Measurements from ENCODE around the gene CHD8. TPM values are rescaled to one million over a fixed set of nuclear protein-coding genes. Genes with fewer than 3 reads are reported as not detected.
A peak's percentile ranks its signal among the peaks of the same experiment; 100 is the strongest.

CHD8 gene
- total and polyA plus RNA-seq, 2 of the 13 experiments (the other 11 are each of a cell fraction or from before 2014, with no cell fraction given), result 35.1 to 79.6 TPM

DNA sequence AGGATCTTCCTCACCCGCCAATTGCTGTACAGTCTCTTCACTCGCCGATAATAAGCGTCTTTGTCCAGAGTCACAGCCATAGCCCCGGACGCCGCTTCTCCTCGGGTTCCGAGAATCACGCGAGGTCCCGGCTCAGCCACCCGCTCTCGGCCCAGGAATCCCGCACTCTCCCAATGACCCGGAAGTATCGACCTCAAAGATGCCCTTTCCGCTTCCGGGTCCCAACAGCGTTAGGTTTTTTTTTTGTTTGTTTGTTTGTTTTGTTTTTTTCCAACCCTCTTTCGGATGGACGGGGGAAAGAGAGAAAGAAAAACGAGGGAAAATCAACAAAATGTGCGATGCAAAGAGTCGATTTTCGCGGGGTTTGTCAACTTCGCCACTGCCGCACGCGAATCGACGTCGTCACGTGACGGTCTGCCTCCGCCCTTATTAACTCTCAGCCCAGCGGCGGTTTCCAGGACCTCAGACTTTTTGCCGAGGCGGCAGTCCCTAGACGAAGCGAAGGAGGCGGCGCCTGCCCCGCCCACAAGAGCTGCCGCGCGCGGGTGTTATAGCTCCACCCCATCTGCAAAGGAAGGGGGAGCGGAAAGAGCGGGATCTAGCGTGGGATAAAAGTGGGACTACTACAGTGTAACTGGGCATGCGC lies 72.0 kb downstream of the CHD8 start, which contains the start of gene SUPT16H (continued):
- TF ChIP-seq, protein P1, sequence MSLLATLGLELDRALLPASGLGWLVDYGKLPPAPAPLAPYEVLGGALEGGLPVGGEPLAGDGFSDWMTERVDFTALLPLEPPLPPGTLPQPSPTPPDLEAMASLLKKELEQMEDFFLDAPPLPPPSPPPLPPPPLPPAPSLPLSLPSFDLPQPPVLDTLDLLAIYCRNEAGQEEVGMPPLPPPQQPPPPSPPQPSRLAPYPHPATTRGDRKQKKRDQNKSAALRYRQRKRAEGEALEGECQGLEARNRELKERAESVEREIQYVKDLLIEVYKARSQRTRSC (CRISPR knock-in tag; IDR thresholded peaks at IDR 0.05; ENCODE audit: low read depth), result no peak
- TF ChIP-seq ZNF775 (CRISPR knock-in tag; IDR thresholded peaks at IDR 0.05; ENCODE audit: borderline replicate concordance) (no peak), ZFP1 (CRISPR knock-in tag; IDR thresholded peaks at IDR 0.05) (no peak; the same call in 1 of the 2 replicates), RAD21 (CRISPR knock-in tag; IDR thresholded peaks at IDR 0.05) (peak; percentile 46; the same call in 1 of the 2 replicates), DNMT1 (CRISPR knock-in tag; IDR thresholded peaks at IDR 0.05) (peak; percentile 82; the same call in 1 of the 2 replicates), MEIS2 (CRISPR knock-in tag; IDR thresholded peaks at IDR 0.05) (no peak), GATAD1 (CRISPR knock-in tag; IDR thresholded peaks at IDR 0.05) (peak; percentile 96), ZNF235 (CRISPR knock-in tag; IDR thresholded peaks at IDR 0.05; ENCODE audit: borderline replicate concordance) (peak; percentile 56), FLYWCH1 (CRISPR knock-in tag; IDR thresholded peaks at IDR 0.05) (peak; percentile 75; the same call in 1 of the 2 replicates), FOXA1 (IDR thresholded peaks at IDR 0.05) (no peak), FOXA1 (CRISPR knock-in tag; IDR thresholded peaks at IDR 0.05) (peak; percentile 55; the same call in 1 of the 2 replicates), IKZF1 (IDR thresholded peaks at IDR 0.05) (no peak)
- TF ChIP-seq, protein P2, sequence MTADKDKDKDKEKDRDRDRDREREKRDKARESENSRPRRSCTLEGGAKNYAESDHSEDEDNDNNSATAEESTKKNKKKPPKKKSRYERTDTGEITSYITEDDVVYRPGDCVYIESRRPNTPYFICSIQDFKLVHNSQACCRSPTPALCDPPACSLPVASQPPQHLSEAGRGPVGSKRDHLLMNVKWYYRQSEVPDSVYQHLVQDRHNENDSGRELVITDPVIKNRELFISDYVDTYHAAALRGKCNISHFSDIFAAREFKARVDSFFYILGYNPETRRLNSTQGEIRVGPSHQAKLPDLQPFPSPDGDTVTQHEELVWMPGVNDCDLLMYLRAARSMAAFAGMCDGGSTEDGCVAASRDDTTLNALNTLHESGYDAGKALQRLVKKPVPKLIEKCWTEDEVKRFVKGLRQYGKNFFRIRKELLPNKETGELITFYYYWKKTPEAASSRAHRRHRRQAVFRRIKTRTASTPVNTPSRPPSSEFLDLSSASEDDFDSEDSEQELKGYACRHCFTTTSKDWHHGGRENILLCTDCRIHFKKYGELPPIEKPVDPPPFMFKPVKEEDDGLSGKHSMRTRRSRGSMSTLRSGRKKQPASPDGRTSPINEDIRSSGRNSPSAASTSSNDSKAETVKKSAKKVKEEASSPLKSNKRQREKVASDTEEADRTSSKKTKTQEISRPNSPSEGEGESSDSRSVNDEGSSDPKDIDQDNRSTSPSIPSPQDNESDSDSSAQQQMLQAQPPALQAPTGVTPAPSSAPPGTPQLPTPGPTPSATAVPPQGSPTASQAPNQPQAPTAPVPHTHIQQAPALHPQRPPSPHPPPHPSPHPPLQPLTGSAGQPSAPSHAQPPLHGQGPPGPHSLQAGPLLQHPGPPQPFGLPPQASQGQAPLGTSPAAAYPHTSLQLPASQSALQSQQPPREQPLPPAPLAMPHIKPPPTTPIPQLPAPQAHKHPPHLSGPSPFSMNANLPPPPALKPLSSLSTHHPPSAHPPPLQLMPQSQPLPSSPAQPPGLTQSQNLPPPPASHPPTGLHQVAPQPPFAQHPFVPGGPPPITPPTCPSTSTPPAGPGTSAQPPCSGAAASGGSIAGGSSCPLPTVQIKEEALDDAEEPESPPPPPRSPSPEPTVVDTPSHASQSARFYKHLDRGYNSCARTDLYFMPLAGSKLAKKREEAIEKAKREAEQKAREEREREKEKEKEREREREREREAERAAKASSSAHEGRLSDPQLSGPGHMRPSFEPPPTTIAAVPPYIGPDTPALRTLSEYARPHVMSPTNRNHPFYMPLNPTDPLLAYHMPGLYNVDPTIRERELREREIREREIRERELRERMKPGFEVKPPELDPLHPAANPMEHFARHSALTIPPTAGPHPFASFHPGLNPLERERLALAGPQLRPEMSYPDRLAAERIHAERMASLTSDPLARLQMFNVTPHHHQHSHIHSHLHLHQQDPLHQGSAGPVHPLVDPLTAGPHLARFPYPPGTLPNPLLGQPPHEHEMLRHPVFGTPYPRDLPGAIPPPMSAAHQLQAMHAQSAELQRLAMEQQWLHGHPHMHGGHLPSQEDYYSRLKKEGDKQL (CRISPR knock-in tag; IDR thresholded peaks at IDR 0.05; ENCODE audit: low read depth), result no peak
- TF ChIP-seq, protein P3, sequence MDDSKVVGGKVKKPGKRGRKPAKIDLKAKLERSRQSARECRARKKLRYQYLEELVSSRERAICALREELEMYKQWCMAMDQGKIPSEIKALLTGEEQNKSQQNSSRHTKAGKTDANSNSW (CRISPR knock-in tag; IDR thresholded peaks at IDR 0.05; ENCODE audit: borderline replicate concordance), result no peak; the same call in 1 of the 2 replicates
- TF ChIP-seq, protein P4, sequence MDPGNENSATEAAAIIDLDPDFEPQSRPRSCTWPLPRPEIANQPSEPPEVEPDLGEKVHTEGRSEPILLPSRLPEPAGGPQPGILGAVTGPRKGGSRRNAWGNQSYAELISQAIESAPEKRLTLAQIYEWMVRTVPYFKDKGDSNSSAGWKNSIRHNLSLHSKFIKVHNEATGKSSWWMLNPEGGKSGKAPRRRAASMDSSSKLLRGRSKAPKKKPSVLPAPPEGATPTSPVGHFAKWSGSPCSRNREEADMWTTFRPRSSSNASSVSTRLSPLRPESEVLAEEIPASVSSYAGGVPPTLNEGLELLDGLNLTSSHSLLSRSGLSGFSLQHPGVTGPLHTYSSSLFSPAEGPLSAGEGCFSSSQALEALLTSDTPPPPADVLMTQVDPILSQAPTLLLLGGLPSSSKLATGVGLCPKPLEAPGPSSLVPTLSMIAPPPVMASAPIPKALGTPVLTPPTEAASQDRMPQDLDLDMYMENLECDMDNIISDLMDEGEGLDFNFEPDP (CRISPR knock-in tag; conservative IDR thresholded peaks at IDR 0.05), result no peak
- TF ChIP-seq, protein P5, sequence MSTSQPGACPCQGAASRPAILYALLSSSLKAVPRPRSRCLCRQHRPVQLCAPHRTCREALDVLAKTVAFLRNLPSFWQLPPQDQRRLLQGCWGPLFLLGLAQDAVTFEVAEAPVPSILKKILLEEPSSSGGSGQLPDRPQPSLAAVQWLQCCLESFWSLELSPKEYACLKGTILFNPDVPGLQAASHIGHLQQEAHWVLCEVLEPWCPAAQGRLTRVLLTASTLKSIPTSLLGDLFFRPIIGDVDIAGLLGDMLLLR (CRISPR knock-in tag; IDR thresholded peaks at IDR 0.05), result no peak
- TF ChIP-seq, protein P6, sequence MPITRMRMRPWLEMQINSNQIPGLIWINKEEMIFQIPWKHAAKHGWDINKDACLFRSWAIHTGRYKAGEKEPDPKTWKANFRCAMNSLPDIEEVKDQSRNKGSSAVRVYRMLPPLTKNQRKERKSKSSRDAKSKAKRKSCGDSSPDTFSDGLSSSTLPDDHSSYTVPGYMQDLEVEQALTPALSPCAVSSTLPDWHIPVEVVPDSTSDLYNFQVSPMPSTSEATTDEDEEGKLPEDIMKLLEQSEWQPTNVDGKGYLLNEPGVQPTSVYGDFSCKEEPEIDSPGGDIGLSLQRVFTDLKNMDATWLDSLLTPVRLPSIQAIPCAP (CRISPR knock-in tag; IDR thresholded peaks at IDR 0.05; ENCODE audit: low read depth), result no peak; the same call in 1 of the 2 replicates
- TF ChIP-seq, protein P7, sequence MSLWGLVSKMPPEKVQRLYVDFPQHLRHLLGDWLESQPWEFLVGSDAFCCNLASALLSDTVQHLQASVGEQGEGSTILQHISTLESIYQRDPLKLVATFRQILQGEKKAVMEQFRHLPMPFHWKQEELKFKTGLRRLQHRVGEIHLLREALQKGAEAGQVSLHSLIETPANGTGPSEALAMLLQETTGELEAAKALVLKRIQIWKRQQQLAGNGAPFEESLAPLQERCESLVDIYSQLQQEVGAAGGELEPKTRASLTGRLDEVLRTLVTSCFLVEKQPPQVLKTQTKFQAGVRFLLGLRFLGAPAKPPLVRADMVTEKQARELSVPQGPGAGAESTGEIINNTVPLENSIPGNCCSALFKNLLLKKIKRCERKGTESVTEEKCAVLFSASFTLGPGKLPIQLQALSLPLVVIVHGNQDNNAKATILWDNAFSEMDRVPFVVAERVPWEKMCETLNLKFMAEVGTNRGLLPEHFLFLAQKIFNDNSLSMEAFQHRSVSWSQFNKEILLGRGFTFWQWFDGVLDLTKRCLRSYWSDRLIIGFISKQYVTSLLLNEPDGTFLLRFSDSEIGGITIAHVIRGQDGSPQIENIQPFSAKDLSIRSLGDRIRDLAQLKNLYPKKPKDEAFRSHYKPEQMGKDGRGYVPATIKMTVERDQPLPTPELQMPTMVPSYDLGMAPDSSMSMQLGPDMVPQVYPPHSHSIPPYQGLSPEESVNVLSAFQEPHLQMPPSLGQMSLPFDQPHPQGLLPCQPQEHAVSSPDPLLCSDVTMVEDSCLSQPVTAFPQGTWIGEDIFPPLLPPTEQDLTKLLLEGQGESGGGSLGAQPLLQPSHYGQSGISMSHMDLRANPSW (CRISPR knock-in tag; IDR thresholded peaks at IDR 0.05; ENCODE audit: borderline replicate concordance), result peak; percentile 98
